GM20431 (cell line): ENCODE results near the gene EED.

ENCODE experiments used
- in situ Hi-C: fragments of 300-500 bp; cut with MseI, MboI; formaldehyde crosslinking; loops from one replicate; pipeline ENCODE4 v1.15.0; 2020; ENCODE audit warnings: low sequenced_read_pairs; ENCODE audit not compliant: unreplicated experiment

Gene EED

DNA sequence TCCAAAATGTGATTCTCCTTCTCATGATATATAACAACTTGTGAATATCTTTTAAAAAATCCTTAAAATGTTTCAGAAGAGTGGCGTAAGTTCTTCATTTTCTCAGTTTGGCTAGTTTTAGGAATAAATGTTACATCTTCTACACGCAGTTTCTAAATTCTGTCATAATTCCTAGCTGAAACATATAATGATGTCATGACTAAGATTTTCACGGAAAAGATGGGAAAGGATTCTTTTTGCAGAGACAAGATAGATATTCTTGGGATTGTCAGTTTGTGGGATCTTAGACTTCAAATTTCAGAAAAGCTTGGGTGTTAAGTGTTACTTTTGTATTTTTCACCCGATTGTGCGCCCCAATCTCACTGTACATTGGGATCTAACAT, 1.7 kb downstream of the EED start:
- in situ Hi-C loops, result no loop called here

GRCh38 chr11:86247608-86248007, 3.1 kb downstream of the EED start:
- in situ Hi-C loops, result no loop called here

DNA sequence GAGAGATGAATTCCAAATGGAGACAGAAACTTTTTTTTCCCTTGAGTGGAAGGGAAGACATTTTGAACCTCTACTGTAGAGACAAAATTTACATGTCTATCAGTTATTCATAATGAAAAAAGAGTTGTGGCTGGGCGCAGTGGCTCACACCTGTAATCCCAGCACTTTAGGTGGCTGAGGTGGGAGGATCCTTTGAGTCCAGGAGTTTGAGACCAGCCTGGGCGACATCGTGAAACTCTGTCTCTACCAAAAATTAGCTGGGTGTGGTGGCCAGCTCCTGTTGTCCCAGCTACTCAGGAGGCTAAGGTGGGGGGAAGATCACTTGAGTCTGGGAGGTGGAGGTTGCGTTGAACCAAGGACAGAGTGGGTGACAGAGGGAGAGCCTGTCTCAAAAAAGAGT, 4.1 kb downstream of the EED start:
- in situ Hi-C loops, result no loop called here

- in situ Hi-C loops, result no loop called here
These were observed 5.0 kb downstream of the EED start for GRCh38 chr11:86249307-86250098.

DNA sequence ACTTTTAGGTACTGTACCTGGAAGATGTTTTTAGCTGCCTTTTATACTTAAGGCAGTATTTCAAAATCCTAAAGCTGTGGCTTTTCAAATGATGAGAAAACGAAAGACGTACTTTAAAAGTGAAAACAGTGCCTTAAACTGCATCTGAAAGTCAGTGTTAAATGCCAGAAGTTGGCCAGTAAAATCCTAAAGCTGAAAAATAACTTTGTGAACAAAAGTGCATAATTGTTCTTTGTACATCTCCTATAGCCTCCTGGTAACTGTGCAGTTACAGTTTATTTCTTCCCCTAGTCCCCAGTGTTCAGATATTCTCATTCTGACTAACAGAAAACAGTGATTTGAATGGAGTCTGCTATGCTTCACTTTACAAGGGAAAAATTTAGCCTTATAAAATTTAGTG, 6.8 kb downstream of the EED start:
- in situ Hi-C loops, result no loop called here

GRCh38 chr11:86255896-86256295, 11.3 kb downstream of the EED start:
- in situ Hi-C loops, result no loop called here

- in situ Hi-C loops, result no loop called here
These were observed 12.1 kb downstream of the EED start for GRCh38 chr11:86256608-86257007.

- in situ Hi-C loops, result no loop called here
These were observed 12.9 kb downstream of the EED start for GRCh38 chr11:86257446-86257845.

GRCh38 chr11:86259730-86260129, 15.2 kb downstream of the EED start:
- in situ Hi-C loops, result no loop called here

GRCh38 chr11:86261328-86261727, 16.8 kb downstream of the EED start:
- in situ Hi-C loops, result no loop called here

DNA sequence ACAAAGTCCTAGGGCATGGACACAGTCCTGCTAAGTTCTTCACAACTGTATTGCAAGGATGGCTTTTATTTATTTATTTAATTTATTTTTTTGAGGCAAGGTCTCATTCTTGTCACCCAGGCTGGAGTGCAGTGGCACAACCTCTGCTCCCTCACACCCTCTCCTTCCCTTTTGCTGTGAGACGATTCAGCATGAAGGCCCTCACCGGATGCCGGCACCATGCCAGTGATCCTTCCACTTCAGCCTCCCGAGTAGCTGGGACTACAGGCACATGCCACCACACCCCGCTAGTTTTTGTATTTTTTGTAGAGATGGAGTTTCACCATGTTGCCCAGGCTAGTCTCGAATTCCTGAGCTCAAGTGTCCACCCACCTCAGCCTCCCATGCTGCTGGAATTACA, 17.8 kb downstream of the EED start:
- in situ Hi-C loops, result no loop called here

GRCh38 chr11:86264649-86265048, 20.1 kb downstream of the EED start:
- in situ Hi-C loops, result no loop called here

GRCh38 chr11:86265194-86265593, 20.6 kb downstream of the EED start:
- in situ Hi-C loops, result no loop called here

DNA sequence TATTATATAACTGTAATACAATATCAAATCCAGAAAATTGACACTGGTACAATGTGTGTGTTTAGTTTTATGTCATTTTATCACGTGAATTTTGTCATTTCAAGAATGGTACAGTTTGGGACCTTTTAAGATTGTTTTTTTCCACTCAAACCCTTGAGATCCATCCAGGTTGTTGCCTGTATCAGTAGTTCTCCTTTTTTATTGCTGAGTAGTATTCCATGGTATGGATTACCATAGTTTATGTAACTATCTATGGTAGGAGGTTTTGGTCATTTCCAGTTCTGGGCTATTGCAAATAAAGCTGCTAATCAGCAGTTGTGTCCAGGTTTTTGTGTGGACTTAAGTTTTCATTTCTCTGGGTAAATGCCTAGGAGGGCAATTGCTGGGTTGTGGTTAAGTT, 25.1 kb downstream of the EED start:
- in situ Hi-C loops, result no loop called here

GRCh38 chr11:86274503-86274902, 29.9 kb downstream of the EED start:
- in situ Hi-C loops, result no loop called here

DNA sequence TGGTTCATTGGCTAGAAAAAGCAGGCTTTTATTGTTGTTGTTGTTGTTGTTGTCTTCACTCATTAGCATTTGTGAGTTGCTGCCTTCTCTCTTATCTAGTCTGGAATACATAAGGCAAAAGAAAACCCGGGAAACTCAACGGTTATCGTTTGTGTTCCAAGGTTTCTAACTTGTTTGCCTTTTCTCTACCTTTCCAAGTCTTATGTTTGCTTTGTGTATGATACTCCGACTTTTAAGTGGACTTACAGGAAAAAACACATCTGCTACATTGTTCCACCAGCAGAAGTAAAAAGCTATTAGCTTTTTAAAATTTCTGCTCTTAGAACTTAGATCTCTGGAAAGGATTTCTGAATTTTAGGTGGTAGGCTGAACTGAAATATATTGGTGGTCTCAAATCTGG, 30.4 kb downstream of the EED start:
- in situ Hi-C loops, result loop anchor here (25.0 kb wide), 1 partner anchor 238 kb away; no protein-coding TSS in a partner anchor

DNA sequence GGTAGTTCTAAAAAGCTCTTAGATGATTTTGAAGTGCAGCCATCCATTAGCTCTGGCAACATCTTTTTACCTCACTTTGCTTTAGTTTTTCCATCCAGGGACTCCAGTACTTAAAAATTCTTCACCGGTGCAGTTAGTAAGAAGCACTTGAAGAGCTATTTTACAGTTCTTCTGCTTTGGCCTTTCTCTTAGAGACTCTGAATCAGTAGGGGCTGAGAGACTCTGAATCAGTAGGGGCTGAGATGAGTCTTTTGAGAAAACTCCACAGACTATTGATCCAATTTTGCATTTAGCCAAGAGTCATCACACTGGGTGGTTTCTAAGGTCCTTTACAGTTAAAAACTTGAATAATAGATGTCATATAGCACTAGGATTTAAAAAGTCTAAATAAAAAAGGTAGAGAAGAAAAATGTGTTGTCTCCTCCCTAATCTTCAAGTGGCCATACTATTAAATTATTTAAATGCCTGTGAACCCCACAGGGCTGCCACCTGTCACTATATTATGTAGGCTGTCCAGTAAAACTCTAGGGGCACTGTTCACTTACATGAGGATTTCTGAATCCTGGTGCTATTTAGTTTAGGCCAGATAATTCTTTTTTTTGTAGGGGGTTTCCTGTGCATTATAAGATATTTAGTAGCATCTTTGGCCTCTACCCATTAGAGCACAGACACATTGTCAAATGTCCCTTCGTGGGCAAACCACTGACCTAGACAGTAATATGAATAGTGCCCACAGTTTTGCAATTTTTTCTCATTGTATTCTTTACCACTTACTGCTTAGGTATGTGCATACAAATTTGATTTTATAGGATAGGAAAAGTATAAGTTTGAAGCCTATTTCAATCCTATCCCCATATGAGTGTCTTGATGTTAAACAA, 31.2 kb downstream of the EED start:
- in situ Hi-C loops, result loop anchor here (25.0 kb wide), 1 partner anchor 238 kb away; no protein-coding TSS in a partner anchor

DNA sequence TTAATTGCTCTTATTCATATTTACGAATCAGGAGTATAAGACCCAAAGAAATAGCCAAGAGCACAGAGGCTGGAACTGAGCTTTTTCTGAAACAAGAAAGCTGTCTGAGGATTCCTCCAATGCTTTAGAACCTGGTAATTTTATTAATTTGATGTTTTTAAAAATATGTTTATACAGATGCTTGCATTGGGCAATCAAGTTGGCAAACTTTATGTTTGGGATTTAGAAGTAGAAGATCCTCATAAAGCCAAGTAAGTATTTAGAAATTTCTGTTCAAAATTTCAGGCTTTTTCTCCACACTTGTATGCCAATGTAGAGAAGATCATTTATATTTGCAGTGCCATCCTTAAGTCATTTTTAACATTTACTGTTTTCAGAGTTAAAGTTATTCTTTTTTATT, 33.2 kb downstream of the EED start:
- in situ Hi-C loops, result loop anchor here (25.0 kb wide), 1 partner anchor 240 kb away; no protein-coding TSS in a partner anchor

GRCh38 chr11:86278226-86278625, 33.7 kb downstream of the EED start:
- in situ Hi-C loops, result loop anchor here (25.0 kb wide), 1 partner anchor 241 kb away; no protein-coding TSS in a partner anchor

- in situ Hi-C loops, result loop anchor here (25.0 kb wide), 1 partner anchor 242 kb away; no protein-coding TSS in a partner anchor
These were observed 35.2 kb downstream of the EED start for GRCh38 chr11:86279747-86280146.

DNA sequence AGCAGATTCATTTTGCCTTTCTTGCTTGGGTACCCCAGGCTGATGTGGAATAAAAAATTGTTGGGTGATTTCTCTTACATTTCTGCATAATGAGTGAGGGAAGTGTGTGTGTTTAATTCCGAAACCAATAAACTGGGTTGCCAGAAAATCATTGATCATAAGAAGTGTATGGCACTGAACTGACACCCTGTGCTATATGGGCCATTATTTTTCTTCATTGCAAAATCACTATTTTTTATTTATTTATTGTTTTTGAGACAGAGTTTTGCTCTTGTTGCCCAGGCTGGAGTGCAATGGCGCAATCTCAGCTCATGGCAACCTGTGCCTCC, 42.9 kb downstream of the EED start:
- in situ Hi-C loops, result loop anchor here (25.0 kb wide), 1 partner anchor 250 kb away; no protein-coding TSS in a partner anchor
